Stimulated activated CD4-positive, alpha-beta T cell treated with anti-CD3 and anti-CD28 coated beads, Interleukin-1b, Interleukin-23, amount 100 ng/mL, for 24 hours (primary cell): ENCODE data around the gene HOXA6.

ENCODE experiments used
- DNase-seq, 4 experiments: peaks; one replicate each; pipeline ENCODE4 v3.0.0-alpha.2; 2020; ENCODE audit warnings: low read depth in 4 of 4, low spot score in 1 of 4

Gene HOXA6

GRCh38 chr7:27099453-27100370, 47.9 kb downstream of the HOXA6 start:
- no peak for DNase-seq

- DNase-seq, result no peak
Measured at GRCh38 chr7:27098578-27099451, 48.8 kb downstream of the HOXA6 start.

DNA sequence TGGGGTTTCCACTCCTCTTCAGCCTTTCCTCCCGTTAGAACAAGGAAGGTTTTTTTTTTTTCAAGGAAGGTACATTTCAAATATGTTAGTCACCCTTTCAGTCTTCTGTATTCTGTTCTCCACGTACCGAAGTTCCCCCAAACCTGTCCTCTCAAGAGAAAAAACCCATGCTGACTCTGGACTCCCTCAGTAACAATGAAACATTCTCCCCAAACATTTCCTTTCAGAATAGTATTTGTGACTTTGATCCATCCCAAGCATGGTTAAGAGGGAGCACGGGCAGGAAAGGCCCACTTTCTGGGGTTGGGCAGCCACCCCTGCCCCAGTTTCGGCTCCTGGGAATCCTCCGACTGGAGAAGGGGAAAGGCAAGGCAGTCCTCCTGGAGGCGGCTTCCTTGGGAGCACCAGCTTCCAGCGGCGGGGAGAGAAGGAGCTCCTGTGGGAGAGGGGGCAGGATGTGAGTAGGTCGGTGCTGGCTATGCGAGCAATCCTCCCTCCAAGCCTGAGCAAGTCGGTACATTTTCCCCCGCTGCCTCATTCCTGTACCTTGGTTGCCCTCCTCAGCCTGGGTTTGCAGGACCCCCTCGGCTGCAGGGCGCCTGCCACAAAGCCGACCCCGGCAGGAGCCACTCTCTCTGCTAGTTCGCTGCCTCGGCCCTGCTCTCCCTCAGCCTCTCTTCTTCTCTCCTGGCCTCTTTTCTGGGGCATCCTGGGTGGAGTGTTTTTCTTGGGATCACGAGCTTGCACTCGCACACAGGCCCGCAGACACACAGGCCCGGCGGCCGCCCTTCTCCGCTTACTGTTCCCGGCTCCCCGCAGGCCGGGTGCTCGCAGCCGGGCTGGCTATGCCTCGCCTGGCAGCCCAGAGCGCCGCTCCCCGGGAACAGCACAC, 49.6 kb downstream of the HOXA6 start:
- DNase-seq, result no peak

GRCh38 chr7:27096768-27097514, 50.6 kb downstream of the HOXA6 start:
- DNase-seq, result no peak

GRCh38 chr7:27095897-27096767, 51.4 kb downstream of the HOXA6 start, which contains the start of gene HOXA1:
TSS of gene HOXA1 (minus strand) at chr7:27096000. CDS start at chr7:27095912, 88 bp downstream.
- DNase-seq, result peak; percentile 32 to 54 (median 44)
